GM03348 (cell line): ENCODE measurements around the gene CARD11.

ENCODE experiments used
- DNase-seq: peaks from one replicate; pipeline ENCODE4 v3.0.0; 2012; ENCODE audit warnings: low spot score

Gene CARD11

GRCh38 chr7:2981103-2981480, 62.6 kb downstream of the CARD11 start:
- DNase-seq = no peak

- no peak for DNase-seq
Measured at GRCh38 chr7:2980401-2981102, 63.1 kb downstream of the CARD11 start.

- no peak for DNase-seq
Measured at GRCh38 chr7:2979951-2980350, 63.7 kb downstream of the CARD11 start.

- no peak for DNase-seq
Measured at GRCh38 chr7:2979201-2979631, 64.5 kb downstream of the CARD11 start.

GRCh38 chr7:2978408-2978807, 65.3 kb downstream of the CARD11 start:
- no peak for DNase-seq

- no peak for DNase-seq
Measured at GRCh38 chr7:2975821-2976371, 67.8 kb downstream of the CARD11 start.

GRCh38 chr7:2974093-2974819, 69.4 kb downstream of the CARD11 start:
- no peak for DNase-seq

- no peak for DNase-seq
Measured at GRCh38 chr7:2972835-2973161, 70.9 kb downstream of the CARD11 start.

- DNase-seq = no peak
Measured at GRCh38 chr7:2971914-2972834, 71.5 kb downstream of the CARD11 start.

- DNase-seq = no peak
Measured at GRCh38 chr7:2970861-2971260, 72.8 kb downstream of the CARD11 start.

GRCh38 chr7:2970307-2970664, 73.4 kb downstream of the CARD11 start:
- DNase-seq = no peak

GRCh38 chr7:2969398-2970306, 74.0 kb downstream of the CARD11 start:
- DNase-seq = no peak

GRCh38 chr7:2968616-2969397, 74.9 kb downstream of the CARD11 start:
- no peak for DNase-seq

- DNase-seq = no peak
Measured at GRCh38 chr7:2968176-2968575, 75.5 kb downstream of the CARD11 start.

GRCh38 chr7:2967705-2968104, 76.0 kb downstream of the CARD11 start:
- no peak for DNase-seq

GRCh38 chr7:2967253-2967652, 76.4 kb downstream of the CARD11 start:
- DNase-seq = no peak

- DNase-seq = no peak
Measured at GRCh38 chr7:2966466-2967078, 77.1 kb downstream of the CARD11 start.

GRCh38 chr7:2965745-2966270, 77.9 kb downstream of the CARD11 start:
- no peak for DNase-seq

- no peak for DNase-seq
Measured at GRCh38 chr7:2965301-2965700, 78.4 kb downstream of the CARD11 start.

- no peak for DNase-seq
Measured at GRCh38 chr7:2964208-2964607, 79.5 kb downstream of the CARD11 start.
